DMS114 treated with DMSO at 0.1 percent for 48 hours (cell line): ENCODE data around the gene FBXW11.

Experiments used
- DNase-seq: peaks from one replicate; lab custom pipeline; 2025; ENCODE audit not compliant: unreplicated experiment; lab: John Stamatoyannopoulos, UW

Gene FBXW11

DNA sequence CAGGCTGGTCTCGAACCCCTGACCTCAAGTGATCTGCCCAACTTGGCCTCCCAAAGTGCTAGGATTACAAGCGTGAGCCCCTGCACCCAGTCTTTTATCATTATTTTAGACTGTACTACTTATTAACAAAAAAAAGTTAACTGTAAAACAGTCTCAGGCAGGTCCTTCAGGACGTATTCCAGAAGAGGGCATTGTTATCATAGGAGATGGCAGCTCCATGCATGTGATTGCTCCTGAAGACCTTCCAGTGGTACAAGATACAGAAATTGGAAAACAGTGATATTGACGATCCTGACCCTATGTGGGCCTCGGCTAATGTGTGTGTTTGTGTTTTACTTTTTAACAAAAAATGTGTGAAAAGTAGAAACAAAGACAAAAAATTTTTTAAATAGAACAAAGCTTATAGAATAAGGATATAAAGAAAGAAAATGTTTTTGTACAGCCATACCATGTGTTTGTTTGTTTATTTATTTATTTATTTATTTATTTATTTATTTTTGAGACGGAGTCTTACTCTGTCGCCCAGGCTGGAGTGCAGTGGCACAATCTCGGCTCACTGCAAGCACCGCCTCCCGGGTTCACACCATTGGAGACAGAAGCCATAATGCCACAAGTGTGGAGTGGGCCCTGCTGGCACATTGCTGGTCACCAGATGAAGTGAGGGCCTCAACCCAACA is 13.8 kb upstream of the FBXW11 start:
- DNase-seq, result peak; percentile 18

DNA sequence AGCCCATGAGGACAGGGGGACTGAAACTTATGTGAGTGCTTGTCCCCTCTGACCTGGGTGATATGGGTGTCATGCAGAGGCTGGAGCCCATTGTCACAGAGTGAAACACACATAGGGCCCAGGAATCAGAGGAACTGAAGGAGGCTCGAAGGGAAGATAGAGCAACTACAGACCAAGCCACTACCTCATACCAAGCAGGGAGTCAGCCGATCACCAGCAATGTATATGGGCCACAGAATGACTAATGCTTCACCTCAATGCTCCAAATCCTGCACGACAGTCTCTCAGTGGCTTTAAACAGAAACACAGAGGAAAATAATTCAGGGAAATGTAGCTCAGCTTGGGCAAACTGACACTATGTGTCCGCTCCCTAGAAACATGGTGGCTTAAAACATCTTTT is 8.9 kb upstream of the FBXW11 start:
- DNase-seq, result no peak

DNA sequence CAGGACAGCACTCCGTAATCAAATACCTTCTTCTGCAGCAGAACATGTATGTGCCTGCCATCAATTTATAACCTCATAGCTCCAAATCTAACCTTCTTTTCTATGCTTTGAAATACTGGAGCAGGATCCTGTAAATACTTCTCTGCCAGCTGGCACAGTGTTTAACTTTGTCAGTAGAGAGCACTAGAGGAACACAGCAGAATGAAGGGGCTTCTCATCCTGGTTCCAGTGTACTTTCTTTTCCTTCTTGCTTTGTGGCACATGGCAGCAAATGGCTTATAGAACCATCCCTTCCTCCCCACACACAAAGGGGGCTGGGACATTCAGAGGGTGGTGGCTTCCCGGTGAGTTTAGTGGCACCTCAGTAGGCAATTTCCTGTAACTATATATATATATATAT is 3.8 kb upstream of the FBXW11 start:
- DNase-seq, result peak; percentile 65

DNA sequence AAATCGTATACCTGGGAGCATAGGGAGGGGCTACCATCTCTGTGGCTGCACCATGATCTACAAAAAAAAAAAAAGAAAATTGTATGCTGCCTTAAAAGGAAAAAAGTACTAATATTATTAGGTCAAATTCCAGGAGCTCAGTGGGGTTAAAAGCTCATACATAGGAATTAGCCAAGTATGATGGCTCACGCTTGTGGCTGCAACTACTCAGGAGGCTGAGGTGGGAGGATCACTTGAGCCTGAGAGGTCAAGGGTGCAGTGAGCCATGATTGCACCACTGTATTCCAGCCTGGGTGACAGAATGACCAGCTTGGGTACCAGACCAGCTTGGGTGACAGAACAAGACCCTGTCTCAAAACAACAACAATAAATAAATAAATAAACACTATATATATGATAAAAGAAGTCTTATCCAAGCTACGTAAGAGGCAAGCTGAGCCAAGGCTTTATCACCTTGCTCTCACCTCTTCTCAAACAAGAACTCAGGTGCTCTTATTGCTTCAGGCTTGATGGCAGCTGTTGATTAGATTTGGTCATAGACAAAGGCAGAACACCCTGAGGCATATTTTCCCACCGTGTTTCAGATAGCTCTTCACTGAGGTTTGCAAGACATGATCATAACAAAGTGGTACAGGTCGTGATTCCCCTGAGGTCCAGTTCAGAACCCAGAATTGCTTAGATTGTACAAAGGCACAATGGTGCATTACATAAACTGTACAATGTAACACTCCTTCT is 3.3 kb upstream of the FBXW11 start:
- no peak for DNase-seq

DNA sequence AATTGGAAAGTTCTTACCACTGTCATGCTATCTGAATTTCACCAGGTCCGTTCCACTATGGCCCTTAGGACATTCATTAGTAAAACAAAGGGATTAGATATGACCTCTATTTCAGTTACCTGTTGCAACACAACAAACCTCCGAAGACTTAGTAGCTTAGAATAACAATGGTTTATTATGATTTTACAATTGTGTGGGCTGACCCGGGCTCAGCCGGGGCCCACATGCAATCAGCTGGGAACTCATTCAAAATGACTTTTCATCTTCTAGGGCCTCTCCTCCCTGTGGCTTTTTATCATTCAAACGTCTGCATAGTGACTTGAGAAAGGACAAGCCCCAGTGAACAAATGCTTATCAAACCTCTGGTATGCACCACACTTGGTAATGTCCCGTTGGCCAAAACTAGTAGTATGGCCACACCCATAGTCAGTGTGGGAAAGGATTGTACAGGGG is 2.3 kb upstream of the FBXW11 start:
- no peak for DNase-seq

DNA sequence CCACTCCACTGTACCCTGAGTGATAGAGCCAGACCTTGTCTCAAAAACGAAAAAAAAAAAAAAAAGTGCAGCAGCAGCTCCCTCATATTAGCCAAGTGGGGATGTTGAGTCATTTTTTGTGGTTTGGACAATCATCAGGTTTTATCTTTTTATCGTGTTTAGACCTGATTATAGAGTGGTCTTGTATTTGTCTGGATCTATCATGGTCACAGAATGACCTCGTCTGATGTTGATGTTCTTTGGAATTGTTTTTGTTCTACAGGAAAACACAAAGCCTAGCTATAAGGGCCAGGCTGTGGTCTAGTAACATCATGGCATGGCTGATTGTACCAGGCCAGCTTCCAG is 1.6 kb upstream of the FBXW11 start:
- DNase-seq, result no peak

DNA sequence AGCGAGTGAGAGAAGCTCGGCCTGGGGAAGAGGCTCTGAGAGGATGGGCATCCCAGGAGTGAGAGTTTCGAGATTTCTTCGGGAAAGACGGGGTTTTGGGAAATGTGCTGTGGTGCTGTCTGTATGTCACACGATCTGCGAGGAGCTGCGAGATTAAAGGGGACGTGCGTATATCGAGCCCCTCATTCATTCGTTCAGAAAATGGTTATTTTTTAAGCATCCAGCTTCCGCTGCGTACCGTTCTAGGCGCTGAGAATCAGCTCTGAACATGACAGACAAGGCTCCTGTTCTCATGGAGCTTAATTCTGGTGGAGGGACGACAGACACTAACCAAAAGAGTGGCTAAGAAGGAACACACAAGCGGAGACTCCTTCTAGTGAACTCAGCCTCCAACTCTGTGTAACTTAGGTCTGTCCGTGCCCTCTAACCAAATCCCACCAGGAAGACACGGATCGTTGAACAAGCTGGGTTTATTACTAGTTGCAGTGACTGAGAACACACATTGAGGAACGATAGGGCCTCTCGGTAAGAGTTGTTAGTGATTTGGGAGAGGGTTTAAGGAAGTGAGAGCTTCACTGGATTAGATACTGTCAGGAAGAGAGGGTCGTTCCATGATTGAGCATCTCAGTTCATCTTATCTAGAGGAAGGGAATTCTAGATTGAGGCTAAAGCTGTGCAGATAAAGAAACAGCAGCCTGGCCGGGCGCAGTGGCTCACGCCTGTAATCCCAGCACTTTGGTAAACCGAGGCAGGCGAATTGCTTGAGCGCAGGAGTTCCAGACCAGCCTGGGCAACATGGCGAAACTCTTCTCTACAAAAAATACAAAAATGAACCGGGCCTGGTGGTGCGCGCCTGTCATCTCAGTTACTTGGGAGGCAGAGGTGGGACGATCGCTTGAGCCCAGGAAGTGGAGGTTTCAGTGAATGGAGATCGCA is 1.0 kb upstream of the FBXW11 start:
- DNase-seq, result no peak

DNA sequence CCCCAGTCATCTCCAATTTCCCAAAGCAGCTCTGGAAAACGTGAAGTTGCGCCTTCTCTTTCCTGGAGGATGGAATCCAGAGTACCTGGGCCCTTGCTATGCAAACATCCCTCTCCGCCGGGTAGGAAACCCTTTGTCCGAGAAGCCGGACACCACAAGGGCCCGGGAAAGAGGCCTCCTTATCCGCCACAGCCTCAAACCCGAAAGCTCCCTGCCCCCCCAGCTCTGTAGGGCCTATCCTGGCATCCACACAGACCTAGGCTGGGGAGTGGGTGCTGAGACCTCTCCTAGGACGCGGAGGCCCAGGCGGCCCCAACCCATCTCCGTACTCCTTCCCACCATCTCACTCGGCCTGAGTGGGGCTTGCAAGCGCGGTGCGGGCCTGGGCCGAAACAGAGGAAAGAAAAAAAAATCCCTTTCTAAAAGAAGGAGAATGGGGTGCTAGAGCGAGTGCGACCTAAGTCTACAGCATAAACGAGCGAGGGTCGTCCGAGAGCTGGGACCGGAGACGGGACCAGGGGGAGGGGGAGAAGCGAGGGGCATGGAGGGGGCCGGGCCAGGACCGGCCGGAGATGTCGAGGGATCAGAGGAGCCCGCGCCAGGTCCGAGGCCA is 624 bp downstream of the FBXW11 start:
- DNase-seq, result no peak

DNA sequence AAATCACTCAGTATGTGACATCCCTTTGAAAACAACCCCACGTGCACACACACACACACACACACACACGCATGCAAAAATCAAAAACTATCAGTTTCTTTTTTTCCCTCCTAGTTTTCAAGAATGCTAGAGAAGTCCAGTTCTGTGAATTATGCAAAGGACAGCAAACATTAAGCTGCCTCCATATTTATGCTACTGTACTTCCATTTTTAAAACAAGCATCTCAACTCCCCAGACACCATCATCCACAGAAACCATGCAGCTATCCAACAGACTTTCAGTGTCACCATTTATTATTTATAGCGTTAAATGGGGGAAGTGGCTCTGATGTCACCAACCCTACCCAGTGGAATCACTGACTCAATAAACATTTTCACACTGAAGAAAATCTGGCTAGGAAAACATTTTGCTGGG is 1.6 kb downstream of the FBXW11 start:
- DNase-seq, result no peak

DNA sequence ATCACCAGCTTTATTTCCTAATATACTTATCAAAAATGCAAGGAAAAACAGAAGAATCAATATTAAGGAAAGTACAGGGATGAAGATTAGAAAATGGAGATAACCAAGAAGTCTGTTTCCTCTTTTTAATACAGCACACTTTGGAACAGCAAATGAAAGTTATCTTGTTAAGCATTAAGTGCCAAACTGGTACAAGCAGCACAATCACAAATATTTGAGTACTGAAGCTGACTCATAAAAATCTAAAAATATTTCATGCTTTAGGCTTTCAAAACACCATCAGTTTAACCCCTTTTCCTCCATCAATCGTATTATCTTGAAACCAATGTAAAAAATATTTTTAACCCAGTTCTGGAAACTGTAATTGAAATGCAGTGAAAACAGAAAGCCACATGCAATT is 2.7 kb downstream of the FBXW11 start:
- DNase-seq, result no peak

DNA sequence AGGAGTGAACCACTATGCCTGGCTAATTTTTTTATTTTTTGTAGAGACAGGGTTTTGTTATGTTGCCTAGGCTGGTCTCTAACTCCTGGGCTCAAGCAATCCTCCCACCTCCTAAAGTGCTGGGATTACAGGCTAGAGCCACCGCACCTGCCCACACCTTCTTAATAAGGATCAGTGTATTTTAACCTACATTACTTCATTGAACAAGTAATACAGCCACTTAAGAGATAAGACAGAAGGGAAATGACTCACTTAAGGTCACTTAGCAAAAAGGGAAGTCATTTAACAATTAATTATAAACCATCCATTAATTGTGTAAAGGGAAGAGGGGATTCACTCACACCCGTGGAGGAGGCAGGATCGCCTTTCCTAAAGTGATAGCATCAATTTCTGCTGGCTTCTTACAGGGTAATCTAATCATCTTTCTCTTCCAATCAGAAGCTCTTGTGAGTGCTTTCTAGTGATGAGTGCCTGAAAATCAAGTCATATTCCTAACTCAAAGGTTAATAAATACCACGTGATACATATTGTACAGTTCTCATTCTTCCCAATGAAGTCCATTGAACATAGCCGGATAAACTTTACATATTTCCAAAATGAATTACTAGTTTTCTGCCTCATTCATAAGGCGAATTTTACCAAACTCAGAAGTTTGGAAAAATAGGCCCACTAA is 3.5 kb downstream of the FBXW11 start:
- DNase-seq, result no peak

DNA sequence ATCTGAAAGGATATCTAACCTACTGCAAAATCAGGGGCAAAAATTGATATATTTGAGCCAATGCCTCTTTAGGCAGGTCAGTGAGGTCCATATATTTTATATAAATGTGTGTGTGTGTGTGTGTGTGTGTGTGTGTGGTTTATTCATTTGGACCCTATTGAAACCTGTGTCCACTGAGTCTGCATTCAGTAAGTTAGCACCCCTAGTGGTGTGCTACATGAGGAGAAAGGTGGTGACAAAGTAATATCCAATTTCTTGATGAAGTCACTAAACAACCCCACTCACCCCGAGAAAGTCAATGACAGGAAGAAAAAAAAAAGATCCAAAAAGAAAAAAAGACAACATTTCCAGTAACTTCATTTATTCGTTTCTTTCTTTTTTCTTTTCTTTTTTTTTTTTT is 4.1 kb downstream of the FBXW11 start:
- no peak for DNase-seq

DNA sequence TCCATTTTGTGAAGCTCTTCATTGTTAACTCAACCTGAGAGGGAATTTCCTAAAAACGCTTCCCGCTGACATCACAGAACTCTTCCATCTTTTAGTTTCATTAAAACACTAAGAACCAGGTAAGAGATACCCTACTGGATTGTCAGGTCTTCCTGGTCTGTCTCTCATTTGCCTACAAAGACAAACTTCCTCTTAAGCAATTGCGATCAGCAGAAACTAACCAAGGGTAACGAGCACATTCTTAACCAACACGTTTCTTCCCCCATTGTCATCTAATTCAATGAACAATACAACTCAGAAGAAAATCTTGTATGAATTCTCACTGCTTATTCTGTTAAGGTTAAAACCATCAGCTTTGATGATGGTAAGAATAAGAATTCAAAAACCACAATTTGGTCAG is 6.6 kb downstream of the FBXW11 start:
- DNase-seq, result no peak

DNA sequence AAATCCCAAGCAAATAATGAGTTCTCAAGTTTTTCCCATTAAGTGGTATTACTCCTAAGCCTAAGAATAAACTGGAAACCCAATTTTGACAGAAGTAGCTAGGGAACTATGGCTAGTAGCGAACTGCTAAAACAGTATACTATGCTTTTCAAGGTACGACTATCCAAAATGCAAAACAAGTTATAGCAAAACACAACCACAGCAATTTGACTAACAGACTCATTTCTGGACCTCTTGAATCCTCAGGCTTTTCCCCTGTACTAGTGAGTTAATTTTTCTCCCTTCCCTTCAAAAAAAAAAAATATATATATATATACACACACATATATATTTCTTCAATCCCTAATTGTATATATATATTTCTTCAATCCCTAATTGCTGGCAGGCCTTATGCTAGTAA is 7.3 kb downstream of the FBXW11 start:
- no peak for DNase-seq

DNA sequence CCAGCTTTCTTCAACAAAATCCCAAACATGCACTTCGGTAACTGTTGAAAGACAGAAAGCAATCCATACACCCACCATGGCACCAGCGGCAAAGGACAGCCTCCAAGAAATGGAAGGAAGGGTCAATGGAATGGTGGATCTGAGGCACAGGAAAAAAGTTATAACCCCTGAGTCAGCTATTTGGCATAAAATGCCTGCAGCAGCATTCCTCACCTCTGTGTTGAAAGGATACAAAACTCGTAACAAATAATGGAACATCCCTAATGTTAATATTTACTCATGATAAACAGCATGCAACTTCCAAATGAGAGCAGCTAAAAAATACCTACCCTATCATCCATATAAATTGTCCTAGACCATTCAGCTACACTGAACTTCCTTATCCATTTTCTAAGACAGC is 9.4 kb downstream of the FBXW11 start:
- no peak for DNase-seq

DNA sequence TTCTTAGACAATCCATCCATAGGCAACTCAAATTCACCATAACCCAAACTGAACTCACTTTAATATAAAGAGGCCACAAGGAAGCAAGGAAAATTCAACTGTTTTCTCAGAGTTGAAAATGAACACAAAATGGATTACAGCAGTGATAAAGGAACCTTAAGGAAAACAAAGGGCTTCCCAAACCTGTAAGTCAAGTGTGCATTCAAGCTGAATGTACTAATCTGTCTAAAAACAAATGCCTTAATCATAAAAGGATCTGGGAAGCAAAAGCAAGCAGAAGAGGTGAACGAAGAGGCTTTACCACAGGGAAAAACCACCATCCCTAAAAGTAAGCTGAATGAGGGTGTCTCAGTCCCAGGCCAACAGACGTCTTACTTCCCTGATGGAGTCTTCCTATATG is 13.6 kb downstream of the FBXW11 start:
- no peak for DNase-seq

DNA sequence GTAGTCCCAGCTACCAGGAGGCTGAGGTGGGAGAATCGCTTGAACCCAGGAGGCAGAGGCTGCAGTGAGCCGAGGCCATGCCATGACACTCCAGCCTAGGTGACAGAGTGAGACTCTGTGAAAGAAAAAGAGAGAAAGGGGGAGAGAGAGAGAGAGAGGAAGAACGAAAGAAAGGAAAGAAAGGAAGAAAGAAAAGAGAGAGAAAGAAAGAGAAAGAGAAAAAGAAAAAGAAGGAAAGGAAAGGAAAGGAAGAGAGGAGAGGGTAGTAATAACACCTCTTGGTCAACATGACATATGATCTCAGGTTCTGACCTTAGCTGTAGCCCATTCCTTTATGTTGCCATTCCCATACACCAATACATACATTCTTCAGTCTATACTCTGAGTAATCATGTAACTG is 14.1 kb downstream of the FBXW11 start:
- no peak for DNase-seq

DNA sequence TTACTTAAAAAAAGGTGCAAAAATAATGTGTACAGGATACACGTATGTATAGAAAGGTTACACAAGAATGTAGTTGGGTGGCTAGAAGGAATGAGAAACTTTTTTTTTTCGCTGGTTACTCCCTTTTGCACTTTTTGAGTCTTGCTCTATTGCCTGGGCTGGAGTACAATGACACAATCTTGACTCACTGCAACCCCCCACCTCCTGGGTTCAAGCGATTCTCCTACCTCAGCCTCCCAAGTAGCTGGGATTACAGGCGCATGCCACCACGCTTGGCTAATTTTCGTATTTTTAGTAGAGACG is 15.8 kb downstream of the FBXW11 start:
- no peak for DNase-seq

DNA sequence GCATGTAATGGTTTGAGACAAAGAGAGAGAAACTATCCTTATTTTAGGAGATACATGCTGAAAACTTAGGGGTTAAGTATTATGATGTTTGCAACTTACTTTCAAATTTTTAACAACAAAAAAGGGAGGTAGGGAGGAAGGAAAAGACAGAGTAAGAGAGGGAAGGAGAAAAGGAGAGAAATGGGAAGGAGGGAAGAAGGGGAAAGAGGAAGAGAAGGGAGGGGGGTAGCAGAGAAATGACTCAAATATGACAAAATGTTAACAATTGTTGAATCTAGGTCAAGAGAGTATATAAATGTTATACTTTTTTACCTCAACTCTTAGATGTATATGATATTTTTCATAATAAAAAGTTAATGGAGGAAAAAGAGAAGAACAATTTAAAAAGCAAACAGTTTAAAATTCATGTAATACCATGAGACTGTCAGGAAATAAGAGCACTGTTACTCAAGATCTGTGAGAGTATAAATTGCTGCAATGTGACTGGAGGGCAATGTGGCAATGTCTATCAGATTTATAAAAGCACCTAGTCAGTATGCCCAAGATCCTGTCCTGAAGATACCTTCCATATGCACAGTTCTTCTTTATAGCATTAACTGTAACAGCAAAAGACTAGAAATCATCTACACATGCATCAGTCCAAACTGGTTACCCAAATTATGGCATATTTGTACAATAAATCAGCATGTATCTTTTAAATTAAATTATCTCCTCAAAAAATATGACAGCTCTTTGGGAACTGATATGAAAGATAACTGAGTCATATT is 16.3 kb downstream of the FBXW11 start:
- DNase-seq, result no peak

DNA sequence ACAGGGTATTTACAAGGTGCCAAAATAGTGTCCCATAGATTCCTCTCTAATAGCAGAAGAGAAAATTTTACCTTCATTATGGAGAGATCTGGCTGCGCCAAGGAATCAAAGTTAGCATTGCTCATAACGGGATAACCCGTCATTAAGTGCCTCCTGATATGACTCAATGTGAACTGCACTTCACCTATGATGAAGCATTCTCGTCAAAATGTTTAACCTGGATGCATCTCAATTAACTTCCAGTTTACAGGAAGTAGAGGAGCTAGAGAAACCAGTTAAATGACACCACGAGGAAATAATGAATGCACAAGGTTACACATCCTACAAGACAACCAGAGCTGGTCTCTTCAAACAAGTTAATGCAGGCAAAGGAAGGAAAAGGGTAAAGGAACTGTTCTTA is 17.2 kb downstream of the FBXW11 start:
- no peak for DNase-seq
